Loucy (cell line): ENCODE measurements around the gene GRB10.

Experiments
- H2AFZ ChIP-seq: fragments of 200-600 bp; sonication (generic); 2 replicates; pipeline ENCODE4 v1.6.0; 2016; ENCODE audit warnings: antibody characterized with exemption, mild to moderate bottlenecking, low read length, moderate library complexity
- H3F3A ChIP-seq: fragments of 200-600 bp; 2 replicates; pipeline ENCODE4 v1.6.0; 2016; ENCODE audit warnings: antibody characterized with exemption, low read depth, mild to moderate bottlenecking
- H3K27me3 ChIP-seq: fragments of 200-600 bp; sonication (generic); 2 replicates; pipeline ENCODE4 v1.6.1; 2014; ENCODE audit warnings: low read length, mild to moderate bottlenecking; ENCODE audit not compliant: insufficient read depth, poor library complexity, severe bottlenecking
- H3K36me3 ChIP-seq: fragments of 200-600 bp; sonication (generic); 2 replicates; pipeline ENCODE4 v1.6.1; 2016; ENCODE audit warnings: low read length; ENCODE audit not compliant: insufficient read depth
- H3K4me1 ChIP-seq: fragments of 200-600 bp; sonication (generic); 2 replicates; pipeline ENCODE4 v1.5.1; 2014; ENCODE audit warnings: low read length, mild to moderate bottlenecking; ENCODE audit not compliant: insufficient read depth, poor library complexity, severe bottlenecking
- H3K4me2 ChIP-seq: fragments of 200-600 bp; sonication (generic); 2 replicates; pipeline ENCODE4 v1.6.0; 2014; ENCODE audit warnings: antibody characterized with exemption, low read length, low read depth, mild to moderate bottlenecking; ENCODE audit not compliant: poor library complexity, severe bottlenecking
- H3K4me3 ChIP-seq: fragments of 200-600 bp; sonication (generic); 2 replicates; pipeline ENCODE4 v1.5.1; 2014; ENCODE audit warnings: low read length, mild to moderate bottlenecking, mixed read lengths; ENCODE audit not compliant: poor library complexity, severe bottlenecking
- H3K79me2 ChIP-seq: fragments of 200-600 bp; sonication (generic); 2 replicates; pipeline ENCODE4 v1.6.1; 2014; ENCODE audit warnings: low read length; ENCODE audit not compliant: insufficient read depth
- H3K9ac ChIP-seq: fragments of 200-600 bp; sonication (generic); 2 replicates; pipeline ENCODE4 v1.6.0; 2014; ENCODE audit warnings: mild to moderate bottlenecking, low read depth, low read length, moderate library complexity; ENCODE audit not compliant: poor library complexity, severe bottlenecking
- H3K9me2 ChIP-seq: fragments of 200-600 bp; sonication (generic); replicated peaks from 2 replicates; pipeline ENCODE4 v1.6.1; 2016; ENCODE audit warnings: low read depth, low read length, mixed read lengths
- H3K9me3 ChIP-seq: fragments of 200-600 bp; sonication (generic); 2 replicates; pipeline ENCODE4 v1.6.1; 2014; ENCODE audit warnings: mild to moderate bottlenecking, antibody characterized with exemption, low read length, low read depth; ENCODE audit not compliant: insufficient read depth
- H4K20me1 ChIP-seq: fragments of 200-600 bp; sonication (generic); 2 replicates; pipeline ENCODE4 v1.6.0; 2014; ENCODE audit warnings: antibody characterized with exemption, low read length, mild to moderate bottlenecking; ENCODE audit not compliant: insufficient read depth, poor library complexity, severe bottlenecking
- CTCF ChIP-seq: fragments of 200-600 bp; sonication (generic); conservative IDR thresholded peaks from 2 replicates; pipeline ENCODE4 v1.5.1; 2014; ENCODE audit warnings: mild to moderate bottlenecking, antibody characterized with exemption, low read length
- EZH2phosphoT487 ChIP-seq: fragments of 200-600 bp; IDR thresholded peaks from 2 replicates; pipeline ENCODE4 v1.6.1; 2018; ENCODE audit warnings: antibody characterized with exemption, mild to moderate bottlenecking, moderate library complexity, borderline replicate concordance

GRB10 gene

DNA sequence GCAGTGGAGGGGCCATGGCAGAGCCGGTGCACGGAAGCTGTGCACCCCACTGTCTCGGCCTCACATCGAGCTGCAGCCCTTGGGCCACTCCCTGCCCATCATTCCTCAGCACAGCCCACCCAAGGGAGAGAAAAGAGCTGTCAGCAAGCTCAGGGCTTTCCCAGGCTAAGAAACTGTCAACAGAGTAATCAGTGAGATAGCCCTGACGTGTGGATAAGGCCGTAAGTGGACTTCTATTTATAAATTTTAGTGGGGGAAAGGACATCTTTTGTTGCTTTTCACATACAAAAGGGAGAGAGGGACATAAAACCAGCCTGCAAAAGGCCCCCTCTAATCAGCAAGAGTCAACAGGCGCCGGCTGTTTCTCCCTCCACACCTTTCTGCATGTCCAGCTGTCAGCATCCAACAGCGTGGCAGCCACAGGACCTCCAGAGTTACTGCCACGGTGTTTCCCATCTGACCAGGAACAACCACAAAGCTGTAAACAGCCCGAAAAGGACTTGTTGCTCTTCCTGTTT, 160.7 kb downstream of the GRB10 start:
- H3K4me1 ChIP-seq: no peaks in the 10 kb centered on the region
- no peak for TF ChIP-seq EZH2phosphoT487
- no peak for TF ChIP-seq CTCF

GRCh38 chr7:50621206-50621605, 161.5 kb downstream of the GRB10 start:
- no peak overlapping the region for H3K4me2 ChIP-seq
- H3K36me3 ChIP-seq: no peaks in the 10 kb centered on the region
- H3K79me2 ChIP-seq: no peaks in the 10 kb centered on the region
- no peak overlapping the region for H3K9ac ChIP-seq
- H4K20me1 ChIP-seq: no peaks in the 10 kb centered on the region
- TF ChIP-seq CTCF (no peak), EZH2phosphoT487 (no peak)
- H2AFZ ChIP-seq: no peak overlapping the region
- peaks cover 10% of the 10 kb centered on the region for H3K27me3 ChIP-seq
- H3F3A ChIP-seq: no peaks in the 10 kb centered on the region
- H3K9me3 ChIP-seq: no peaks in the 10 kb centered on the region
- no peak overlapping the region for H3K4me3 ChIP-seq
- no peaks in the 10 kb centered on the region for H3K4me1 ChIP-seq
- H3K9me2 ChIP-seq: no peaks in the 10 kb centered on the region

More for the DNA sequence above, 160.7 kb downstream of the GRB10 start:
- Histone ChIP-seq H3K9me2 (no peaks in the 10 kb centered on the region), H3K4me2 (no peak overlapping the region), H2AFZ (no peak overlapping the region), H3K4me3 (no peak overlapping the region), H3K9me3 (no peaks in the 10 kb centered on the region), H3K27me3 (peaks cover 10% of the 10 kb centered on the region), H3F3A (no peaks in the 10 kb centered on the region), H3K9ac (no peak overlapping the region), H4K20me1 (no peaks in the 10 kb centered on the region), H3K36me3 (no peaks in the 10 kb centered on the region), H3K79me2 (no peaks in the 10 kb centered on the region)

GRCh38 chr7:50620433-50620832, 162.3 kb downstream of the GRB10 start:
- Histone ChIP-seq H3K27me3 (peaks cover 10% of the 10 kb centered on the region), H3K9me2 (no peaks in the 10 kb centered on the region), H3K9ac (no peak overlapping the region), H4K20me1 (no peaks in the 10 kb centered on the region), H3F3A (no peaks in the 10 kb centered on the region), H3K4me3 (no peak overlapping the region), H2AFZ (no peak overlapping the region), H3K4me1 (no peaks in the 10 kb centered on the region), H3K36me3 (no peaks in the 10 kb centered on the region), H3K4me2 (no peak overlapping the region), H3K9me3 (no peaks in the 10 kb centered on the region), H3K79me2 (no peaks in the 10 kb centered on the region)
- TF ChIP-seq CTCF: no peak
- no peak for TF ChIP-seq EZH2phosphoT487
